ENCODE data around the gene YJEFN3. TPM values are rescaled to one million over a fixed set of nuclear protein-coding genes. Genes with fewer than 3 reads are reported as not detected.
A peak's percentile ranks its signal among the peaks of the same experiment; 100 is the strongest.

YJEFN3 gene
- total and polyA plus RNA-seq, 4 experiments from 2014 or later = 0.25 to 18.7 (median 15.6) TPM; not detected in 1

GRCh38 chr19:19486343-19487076, 42.2 kb upstream of the YJEFN3 start:
- Mint-ChIP-seq H3K4me1 (peaks cover 31 to 83% (median 55%) of the 10 kb centered on the region in 4 donors), H3K36me3 (peaks cover 8 to 30% of the 10 kb centered on the region in 2 donors), H3K4me3 (no peak overlapping the region), H3K27me3 (no peaks in the 10 kb centered on the region), H3K9me3 (no peaks in the 10 kb centered on the region), H3K27ac (peak overlapping the region; percentile 77 to 100 (median 88))
- CTCF ChIA-PET (ENCODE audit: partially characterized antibody) = interaction anchor here (10.9 kb wide), 1 partner anchor 121 kb away, joined by 287 read pairs; no protein-coding TSS in a partner anchor
- POLR2A ChIA-PET (ENCODE audit: partially characterized antibody) = interaction anchor here (2.0 to 5.7 kb wide), 4 partner anchors 25 to 122 kb away, joined by 4 to 134 read pairs (median 83); partner anchors contain the start of gene GATAD2A
- H3K4me1 ChIP-seq (ENCODE audit: insufficient read depth, low read length) = peaks cover 55% of the 10 kb centered on the region
- no peak overlapping the region for H3K4me3 ChIP-seq (ENCODE audit: low read length in 2 of 2)
- intact Hi-C loops (cut with micrococcal nuclease) = loop anchor here (5.0 kb wide), 1 partner anchor 39 kb away; no protein-coding TSS in a partner anchor
- peak overlapping the region; percentile 80 for H3K27ac ChIP-seq (ENCODE audit: low read depth, low read length)
- peaks cover 4% of the 10 kb centered on the region for H3K36me3 ChIP-seq (ENCODE audit: insufficient read depth, low read length)
- DNase-seq = no peak
- no peaks in the 10 kb centered on the region for H3K9me3 ChIP-seq (ENCODE audit: control insufficient read depth in 1 of 2, low read length in 2 of 2)
- no peaks in the 10 kb centered on the region for H3K27me3 ChIP-seq (ENCODE audit: insufficient read depth, low read length)

GRCh38 chr19:19487077-19487949, 41.4 kb upstream of the YJEFN3 start:
- H3K4me3 ChIP-seq (ENCODE audit: low read length in 2 of 2) = no peak overlapping the region
- peaks cover 9 to 29% of the 10 kb centered on the region in 2 donors for H3K36me3 Mint-ChIP-seq
- H3K27ac ChIP-seq (ENCODE audit: low read depth, low read length) = peak overlapping the region; percentile 80
- DNase-seq = no peak
- H3K4me1 ChIP-seq (ENCODE audit: insufficient read depth, low read length) = peaks cover 54% of the 10 kb centered on the region
- H3K4me3 Mint-ChIP-seq = peak overlapping the region in 4 of 8 donors; percentile 29 to 62 (median 42)
- peaks cover 29 to 78% (median 55%) of the 10 kb centered on the region in 4 donors for H3K4me1 Mint-ChIP-seq
- peak overlapping the region; percentile 98 to 100 (median 100) for H3K27ac Mint-ChIP-seq
- ChIA-PET POLR2A (ENCODE audit: partially characterized antibody) (interaction anchor here (0.7 to 5.7 kb wide), 8 partner anchors 9 to 181 kb away, joined by 3 to 134 read pairs (median 14); partner anchors contain the start of genes GATAD2A, NDUFA13, TSSK6 and ZNF101), CTCF (ENCODE audit: partially characterized antibody) (interaction anchor here (0.6 to 10.9 kb wide), 6 partner anchors 8 to 122 kb away, joined by 3 to 287 read pairs (median 26); partner anchors contain the start of gene GATAD2A)
- peaks cover 9% of the 10 kb centered on the region for H3K36me3 ChIP-seq (ENCODE audit: insufficient read depth, low read length)
- H3K9me3 Mint-ChIP-seq = no peaks in the 10 kb centered on the region
- H3K27me3 ChIP-seq (ENCODE audit: insufficient read depth, low read length) = no peaks in the 10 kb centered on the region
- no peaks in the 10 kb centered on the region for H3K27me3 Mint-ChIP-seq
- intact Hi-C loops (cut with micrococcal nuclease) = loop anchor here (5.0 kb wide), 1 partner anchor 40 kb away; no protein-coding TSS in a partner anchor
- H3K9me3 ChIP-seq (ENCODE audit: control insufficient read depth in 1 of 2, low read length in 2 of 2) = no peaks in the 10 kb centered on the region

GRCh38 chr19:19487950-19488874, 40.5 kb upstream of the YJEFN3 start:
- Histone ChIP-seq H3K36me3 (ENCODE audit: insufficient read depth, low read length) (peaks cover 11% of the 10 kb centered on the region), H3K4me3 (ENCODE audit: low read length in 2 of 2) (peak overlapping the region; percentile 9 to 26), H3K27ac (ENCODE audit: low read depth, low read length) (peak overlapping the region; percentile 80), H3K4me1 (ENCODE audit: insufficient read depth, low read length) (peaks cover 54% of the 10 kb centered on the region), H3K27me3 (ENCODE audit: insufficient read depth, low read length) (no peaks in the 10 kb centered on the region), H3K9me3 (ENCODE audit: control insufficient read depth in 1 of 2, low read length in 2 of 2) (no peaks in the 10 kb centered on the region)
- DNase-seq = peak in 1 of 5 donors; percentile 6
- Mint-ChIP-seq H3K36me3 (peaks cover 12 to 28% of the 10 kb centered on the region in 2 donors), H3K9me3 (no peaks in the 10 kb centered on the region), H3K27ac (peak overlapping the region; percentile 98 to 100 (median 100)), H3K27me3 (no peaks in the 10 kb centered on the region), H3K4me1 (peaks cover 29 to 69% (median 50%) of the 10 kb centered on the region in 4 donors), H3K4me3 (peak overlapping the region; percentile 68 to 87 (median 78))
- ChIA-PET POLR2A (ENCODE audit: partially characterized antibody) (interaction anchor here (0.6 to 5.7 kb wide), 21 partner anchors 10 to 180 kb away, joined by 3 to 134 read pairs (median 5); partner anchors contain the start of genes GATAD2A, NDUFA13, TSSK6 and ZNF101), CTCF (ENCODE audit: partially characterized antibody) (interaction anchor here (0.6 to 10.9 kb wide), 10 partner anchors 13 to 263 kb away, joined by 3 to 287 read pairs (median 10); partner anchors contain the start of gene GATAD2A)
- intact Hi-C loops (cut with micrococcal nuclease) = loop anchor here (5.0 kb wide), 1 partner anchor 41 kb away; no protein-coding TSS in a partner anchor

- Histone ChIP-seq H3K36me3 (ENCODE audit: insufficient read depth, low read length) (peaks cover 16% of the 10 kb centered on the region), H3K4me1 (ENCODE audit: insufficient read depth, low read length) (peaks cover 54% of the 10 kb centered on the region), H3K27me3 (ENCODE audit: insufficient read depth, low read length) (no peaks in the 10 kb centered on the region), H3K9me3 (ENCODE audit: control insufficient read depth in 1 of 2, low read length in 2 of 2) (no peaks in the 10 kb centered on the region), H3K4me3 (ENCODE audit: low read length in 2 of 2) (peak overlapping the region; percentile 9 to 37), H3K27ac (ENCODE audit: low read depth, low read length) (peak overlapping the region; percentile 80)
- peak; percentile 93 to 99 (median 95) for DNase-seq
- Mint-ChIP-seq H3K4me1 (peaks cover 29 to 67% (median 47%) of the 10 kb centered on the region in 4 donors), H3K27ac (peak overlapping the region; percentile 98 to 100 (median 100)), H3K9me3 (no peaks in the 10 kb centered on the region), H3K4me3 (peak overlapping the region; percentile 68 to 87 (median 78)), H3K36me3 (peaks cover 10 to 27% of the 10 kb centered on the region in 2 donors), H3K27me3 (no peaks in the 10 kb centered on the region)
- ChIA-PET POLR2A (ENCODE audit: partially characterized antibody) (interaction anchor here (0.7 to 5.7 kb wide), 24 partner anchors 10 to 303 kb away, joined by 3 to 134 read pairs (median 6); partner anchors contain the start of genes BORCS8, GATAD2A, NDUFA13 and RFXANK), CTCF (ENCODE audit: partially characterized antibody) (interaction anchor here (0.6 to 10.9 kb wide), 14 partner anchors 17 to 264 kb away, joined by 3 to 287 read pairs (median 12); partner anchors contain the start of gene GATAD2A)
- intact Hi-C loops (cut with micrococcal nuclease) = loop anchor here (1.0 to 5.0 kb wide), 6 partner anchors 27 to 169 kb away; partner anchors contain the start of genes GATAD2A, MAU2, NDUFA13 and SUGP1
Measured at GRCh38 chr19:19488875-19489690, 39.6 kb upstream of the YJEFN3 start.

GRCh38 chr19:19489804-19490204, 38.9 kb upstream of the YJEFN3 start:
- Histone ChIP-seq H3K36me3 (ENCODE audit: insufficient read depth, low read length) (peaks cover 23% of the 10 kb centered on the region), H3K4me1 (ENCODE audit: insufficient read depth, low read length) (peaks cover 54% of the 10 kb centered on the region), H3K4me3 (ENCODE audit: low read length in 2 of 2) (peak overlapping the region in 1 of 2 donors; percentile 37), H3K27me3 (ENCODE audit: insufficient read depth, low read length) (no peaks in the 10 kb centered on the region), H3K27ac (ENCODE audit: low read depth, low read length) (peak overlapping the region; percentile 80), H3K9me3 (ENCODE audit: control insufficient read depth in 1 of 2, low read length in 2 of 2) (no peaks in the 10 kb centered on the region)
- Mint-ChIP-seq H3K4me3 (peak overlapping the region in 7 of 8 donors; percentile 68 to 87 (median 78)), H3K27ac (peak overlapping the region; percentile 98 to 100 (median 100)), H3K9me3 (no peaks in the 10 kb centered on the region), H3K4me1 (peaks cover 30 to 64% (median 47%) of the 10 kb centered on the region in 4 donors), H3K27me3 (no peaks in the 10 kb centered on the region), H3K36me3 (peaks cover 10 to 34% of the 10 kb centered on the region in 2 donors)
- intact Hi-C loops (cut with micrococcal nuclease) = loop anchor here (1.0 to 5.0 kb wide), 9 partner anchors 26 to 304 kb away; partner anchors contain the start of genes BORCS8, GATAD2A, MAU2 and NDUFA13
- ChIA-PET CTCF (ENCODE audit: partially characterized antibody) (interaction anchor here (1.0 to 10.9 kb wide), 28 partner anchors 9 to 349 kb away, joined by 3 to 287 read pairs (median 8); partner anchors contain the start of gene GATAD2A), POLR2A (ENCODE audit: partially characterized antibody) (interaction anchor here (0.7 to 5.7 kb wide), 22 partner anchors 15 to 344 kb away, joined by 3 to 134 read pairs (median 6); partner anchors contain the start of genes BORCS8, GATAD2A, NDUFA13 and NR2C2AP)
- DNase-seq = peak in 3 of 5 donors; percentile 21 to 54 (median 27)
